A549 treated with GW870086 at 1 μM for 4 hours (cell line): Measurements from ENCODE around the gene KRTAP21-3. TPM values are rescaled to one million over a fixed set of nuclear protein-coding genes. Genes with fewer than 3 reads are reported as not detected.

Source experiments
- total RNA-seq: library from RNA; stranded (reverse); fragments of 200-300 nt; extraction: Qiagen RNA extraction; gene quantifications from 5 replicates; pipeline ENCODE4 v1.2.3, GENCODE V29; 2022; ENCODE audit warnings: low read depth

KRTAP21-3 gene, protein sequence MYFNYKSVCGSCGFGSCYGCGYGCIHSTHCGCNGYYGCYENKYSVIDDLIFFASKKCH
- total RNA-seq: not detected in 5 replicates

DNA sequence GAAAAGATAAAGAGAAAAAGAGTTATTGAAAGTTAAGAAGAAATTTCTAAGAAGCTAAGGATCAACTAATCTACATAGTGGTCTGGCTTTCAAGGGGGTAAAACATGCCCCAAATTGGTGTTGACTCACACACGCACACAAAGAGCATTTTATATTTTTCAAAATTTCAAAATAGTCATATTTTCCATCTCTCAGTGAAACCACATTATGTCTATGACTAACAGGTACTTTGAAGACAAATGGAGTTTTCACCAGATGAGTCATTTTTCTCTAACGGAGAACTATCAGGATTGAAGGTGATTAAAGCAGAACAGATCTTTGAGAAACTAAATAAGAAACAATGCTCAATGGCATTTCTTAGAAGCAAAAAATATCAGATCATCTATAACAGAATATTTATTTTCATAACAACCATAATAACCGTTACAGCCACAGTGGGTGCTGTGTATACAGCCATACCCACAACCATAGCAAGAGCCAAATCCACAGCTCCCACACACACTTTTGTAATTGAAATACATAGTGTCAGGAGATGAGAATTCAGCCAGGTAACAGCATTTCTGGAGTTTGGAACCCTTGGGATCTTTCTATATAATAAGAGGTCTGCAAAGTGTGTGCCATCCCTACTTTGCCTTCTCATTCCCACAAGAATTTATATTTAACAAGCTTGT is at the start of gene KRTAP21-3:
Gene KRTAP21-3, minus strand, starts transcription at position 539 of the 671 bp plus-strand sequence. Its CDS starts 18 bp downstream, at position 521.

DNA sequence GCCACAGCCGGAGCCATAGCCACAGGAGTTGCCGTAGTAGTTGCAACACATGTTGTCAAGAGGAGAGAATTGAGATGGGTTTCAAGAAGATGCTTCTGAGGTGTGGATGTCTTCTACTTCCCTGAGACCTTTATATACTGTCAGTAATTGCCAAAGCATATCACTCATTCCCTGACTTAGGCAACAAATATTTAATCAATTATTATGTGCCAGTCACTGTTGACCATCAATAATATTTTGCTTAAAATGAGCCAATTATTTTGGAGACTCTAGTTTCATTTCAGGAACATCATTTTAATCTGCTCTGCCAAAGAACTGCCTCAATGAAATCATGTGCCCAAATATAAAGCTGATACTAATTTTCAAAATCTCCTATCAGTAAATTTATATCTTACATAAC is 36.8 kb upstream of the KRTAP21-3 start, which contains the start of gene KRTAP21-1:
Gene KRTAP21-1, minus strand, starts transcription at position 101 of the 400 bp plus-strand sequence. Its CDS starts 50 bp downstream, at position 51.

GRCh38 chr21:30747159-30747558 is 28.6 kb upstream of the KRTAP21-3 start, which contains the start of gene KRTAP21-2:
TSS of gene KRTAP21-2 (minus strand) at chr21:30747259. CDS start at chr21:30747202, 57 bp downstream.

Other genes with a start within 250 kb of the KRTAP21-3 start
- gene KRTAP19-1, start 238.4 kb downstream of the KRTAP21-3 start, total RNA-seq: not detected in 5 replicates
- not detected in 5 replicates for gene KRTAP19-2, start 231.3 kb downstream of the KRTAP21-3 start, total RNA-seq
- gene KRTAP19-3, start 226.8 kb downstream of the KRTAP21-3 start, total RNA-seq: not detected in 5 replicates
- gene KRTAP19-4, start 221.6 kb downstream of the KRTAP21-3 start, total RNA-seq: not detected in 5 replicates
- gene KRTAP19-5, start 216.6 kb downstream of the KRTAP21-3 start, total RNA-seq: not detected in 5 replicates
- gene KRTAP19-6, start 176.9 kb downstream of the KRTAP21-3 start, total RNA-seq: not detected in 5 replicates
- gene KRTAP19-7, start 157.5 kb downstream of the KRTAP21-3 start, total RNA-seq: not detected in 5 replicates
- not detected in 5 replicates for gene KRTAP22-2, start 128.4 kb downstream of the KRTAP21-3 start, total RNA-seq
- gene KRTAP6-3, start 126.3 kb downstream of the KRTAP21-3 start, total RNA-seq: not detected in 5 replicates
- not detected in 5 replicates for gene KRTAP6-2, start 119.9 kb downstream of the KRTAP21-3 start, total RNA-seq
- gene KRTAP22-1, start 117.7 kb downstream of the KRTAP21-3 start, total RNA-seq: not detected in 5 replicates
- gene KRTAP6-1, start 104.8 kb downstream of the KRTAP21-3 start, total RNA-seq: not detected in 5 replicates
- gene KRTAP20-1, start 102.4 kb downstream of the KRTAP21-3 start, total RNA-seq: not detected in 5 replicates
- gene KRTAP20-4, start 98.2 kb downstream of the KRTAP21-3 start, total RNA-seq: not detected in 5 replicates
- gene KRTAP20-2, start 83.6 kb downstream of the KRTAP21-3 start, total RNA-seq: not detected in 5 replicates
- not detected in 5 replicates for gene KRTAP20-3, start 75.9 kb downstream of the KRTAP21-3 start, total RNA-seq
- not detected in 5 replicates for gene KRTAP21-2, start 28.5 kb upstream of the KRTAP21-3 start, total RNA-seq
- gene KRTAP21-1, start 36.7 kb upstream of the KRTAP21-3 start, total RNA-seq: not detected in 5 replicates
- not detected in 5 replicates for gene KRTAP8-1, start 94.5 kb upstream of the KRTAP21-3 start, total RNA-seq
- gene KRTAP7-1, start 111.0 kb upstream of the KRTAP21-3 start, total RNA-seq: not detected in 5 replicates
- not detected in 5 replicates for gene KRTAP11-1, start 162.8 kb upstream of the KRTAP21-3 start, total RNA-seq